ENCODE data around the gene RNF4. TPM values are rescaled to one million over a fixed set of nuclear protein-coding genes. Genes with fewer than 3 reads are reported as not detected.

The RNF4 gene
- polyA plus RNA-seq, 3 donors: 63.6 to 71.0 (median 68.6) TPM

DNA sequence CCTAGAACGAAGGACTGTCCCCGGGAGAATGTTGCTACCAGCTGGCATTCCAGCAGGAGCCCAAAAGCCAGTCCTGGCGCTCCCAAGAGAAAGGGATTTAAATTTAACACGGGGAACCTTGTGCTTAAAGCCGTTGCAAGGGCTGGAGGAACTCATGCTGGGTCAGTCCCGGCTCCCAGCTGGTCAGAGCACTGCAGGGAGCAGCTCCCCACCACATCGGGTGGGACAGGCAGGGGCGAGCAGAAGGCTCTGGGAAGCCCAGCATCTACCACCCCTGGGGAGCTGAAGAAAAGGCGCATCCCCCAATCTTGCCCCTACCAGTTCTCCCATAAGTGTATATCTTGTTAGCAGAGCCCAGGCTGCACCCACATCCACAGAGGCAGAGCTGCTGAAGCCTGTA is 34.5 kb upstream of the RNF4 start:
- no peak for DNase-seq (ENCODE audit: extremely low read depth in 1 of 11, low read depth in 9 of 11, low spot score in 4 of 11)

- DNase-seq (ENCODE audit: extremely low read depth in 1 of 11, low read depth in 9 of 11, low spot score in 4 of 11): no peak
Observed at GRCh38 chr4:2436301-2436700, 32.6 kb upstream of the RNF4 start.

GRCh38 chr4:2436761-2437474 is 32.0 kb upstream of the RNF4 start:
- no peak for DNase-seq (ENCODE audit: extremely low read depth in 1 of 11, low read depth in 9 of 11, low spot score in 4 of 11)

GRCh38 chr4:2437475-2438215 is 31.3 kb upstream of the RNF4 start:
- DNase-seq (ENCODE audit: extremely low read depth in 1 of 11, low read depth in 9 of 11, low spot score in 4 of 11): no peak

DNA sequence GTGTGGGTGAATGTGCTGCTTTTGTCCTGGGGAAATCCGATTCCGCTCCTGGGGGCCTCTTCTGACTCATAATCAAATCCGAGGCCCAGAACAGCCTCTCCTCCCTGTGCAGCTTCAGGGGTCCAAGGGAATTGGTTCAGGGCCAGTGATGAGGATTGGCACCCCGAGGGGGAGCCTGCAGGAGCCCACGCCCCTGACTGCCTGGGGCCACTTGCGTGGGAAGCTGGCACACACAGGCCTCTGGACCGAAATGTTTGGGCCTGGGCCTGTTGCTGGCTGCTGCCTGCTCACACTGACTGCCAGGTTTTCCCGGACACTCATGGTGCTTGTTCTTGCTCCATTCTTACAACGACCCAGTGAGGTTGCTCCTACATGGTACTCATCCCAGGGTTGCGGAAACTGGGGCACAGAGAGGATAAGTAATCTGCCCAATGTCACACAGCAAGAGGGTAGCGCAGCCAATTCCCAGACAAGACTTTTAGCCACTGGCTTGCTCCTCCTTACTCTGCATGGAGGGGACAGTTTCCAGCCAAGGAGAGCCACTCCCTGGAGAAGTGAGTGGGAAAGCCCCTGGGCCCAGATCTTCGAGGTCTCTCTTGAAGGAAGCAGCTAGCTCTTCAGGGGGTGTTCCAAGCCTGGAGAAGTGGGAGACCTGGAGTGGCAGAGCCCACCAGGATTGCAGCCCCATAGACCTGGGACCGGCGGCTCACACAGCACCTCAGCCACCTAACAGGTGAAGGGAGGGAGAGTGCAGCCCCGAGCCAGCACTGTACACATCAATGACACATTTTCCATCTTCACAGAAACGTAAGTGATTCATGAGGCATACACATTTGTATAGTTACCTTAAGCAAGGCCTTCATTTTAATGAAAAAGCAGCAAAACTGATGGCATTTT is 29.8 kb upstream of the RNF4 start:
- DNase-seq (ENCODE audit: extremely low read depth in 1 of 11, low read depth in 9 of 11, low spot score in 4 of 11): no peak

DNA sequence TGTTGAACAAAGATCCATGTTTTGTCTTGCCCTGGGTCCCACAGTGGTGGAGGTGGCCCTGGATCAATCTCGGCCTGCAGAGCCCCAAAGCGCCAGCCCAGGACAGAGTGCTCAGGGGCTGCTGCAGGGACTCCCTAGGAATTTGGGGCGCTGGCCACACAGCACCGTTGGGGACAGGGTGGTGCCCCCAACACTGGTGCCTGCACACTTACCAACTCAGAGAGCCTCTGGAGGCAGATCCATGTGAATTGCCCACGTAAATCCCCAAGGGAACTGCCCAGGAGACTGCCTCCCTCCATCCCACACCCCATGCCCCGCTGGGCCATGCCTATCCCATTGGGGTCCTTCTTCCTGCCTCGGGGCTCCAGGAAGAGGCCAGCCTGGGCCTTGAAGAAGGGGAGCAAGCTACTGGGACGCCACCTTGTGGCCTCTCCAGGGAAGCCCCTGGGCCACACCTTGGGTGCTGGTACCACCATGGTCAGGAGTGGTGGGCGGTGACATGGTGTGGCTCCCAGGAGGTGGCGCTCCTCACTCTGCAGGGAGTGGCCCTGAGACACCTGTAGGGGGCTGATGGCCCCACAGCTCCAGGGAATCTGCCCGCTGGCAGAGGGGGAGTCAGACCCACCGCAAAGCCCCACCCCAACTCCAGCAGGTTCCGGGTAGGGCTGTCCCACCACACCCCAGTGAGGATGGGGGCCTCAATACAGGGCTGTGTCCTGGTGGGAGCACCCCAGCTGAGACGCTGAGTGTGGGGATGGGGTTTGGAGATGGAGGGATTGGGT is 27.3 kb upstream of the RNF4 start:
- peak in 1 of 11 donors; percentile 26 for DNase-seq (ENCODE audit: extremely low read depth in 1 of 11, low read depth in 9 of 11, low spot score in 4 of 11)

- DNase-seq (ENCODE audit: extremely low read depth in 1 of 11, low read depth in 9 of 11, low spot score in 4 of 11): no peak
Observed at GRCh38 chr4:2442175-2442993, 26.5 kb upstream of the RNF4 start.

DNA sequence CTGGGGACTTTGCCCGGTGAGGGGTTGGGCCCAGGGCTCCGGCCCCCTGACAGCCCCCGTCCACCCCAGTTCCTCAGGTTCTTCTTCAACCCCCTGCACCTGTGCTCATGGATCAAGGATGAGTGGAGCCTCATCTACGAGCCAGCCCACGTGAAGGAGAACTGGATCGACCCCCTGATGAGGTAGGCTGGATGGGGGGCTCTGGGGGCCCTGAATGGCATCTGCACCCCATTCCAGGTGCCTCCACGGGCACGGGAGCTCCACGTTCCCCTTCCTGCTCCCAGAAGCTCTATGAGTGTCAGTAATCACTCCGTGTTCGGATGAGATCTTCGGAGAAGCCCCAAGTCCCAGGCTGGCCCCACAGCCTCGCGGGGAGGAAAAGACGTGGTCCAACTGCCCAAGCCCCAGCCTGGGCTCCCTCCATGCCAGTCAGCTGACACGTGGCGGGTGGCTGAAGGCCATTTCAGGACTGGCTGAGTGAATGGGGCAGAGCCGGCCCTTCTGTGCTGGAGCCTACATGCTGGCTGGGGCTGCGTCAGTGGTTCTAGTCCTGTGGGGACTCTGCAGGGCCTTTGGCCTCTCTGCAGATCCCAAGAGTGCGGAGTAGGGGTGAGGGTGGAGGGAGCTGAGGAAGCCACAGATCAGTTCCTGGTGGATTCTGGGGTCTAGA is 25.7 kb upstream of the RNF4 start:
- DNase-seq (ENCODE audit: extremely low read depth in 1 of 11, low read depth in 9 of 11, low spot score in 4 of 11): no peak

- no peak for DNase-seq (ENCODE audit: extremely low read depth in 1 of 11, low read depth in 9 of 11, low spot score in 4 of 11)
Observed at GRCh38 chr4:2443956-2444740, 24.8 kb upstream of the RNF4 start.

GRCh38 chr4:2445130-2445529 is 23.8 kb upstream of the RNF4 start:
- DNase-seq (ENCODE audit: extremely low read depth in 1 of 11, low read depth in 9 of 11, low spot score in 4 of 11): no peak

DNA sequence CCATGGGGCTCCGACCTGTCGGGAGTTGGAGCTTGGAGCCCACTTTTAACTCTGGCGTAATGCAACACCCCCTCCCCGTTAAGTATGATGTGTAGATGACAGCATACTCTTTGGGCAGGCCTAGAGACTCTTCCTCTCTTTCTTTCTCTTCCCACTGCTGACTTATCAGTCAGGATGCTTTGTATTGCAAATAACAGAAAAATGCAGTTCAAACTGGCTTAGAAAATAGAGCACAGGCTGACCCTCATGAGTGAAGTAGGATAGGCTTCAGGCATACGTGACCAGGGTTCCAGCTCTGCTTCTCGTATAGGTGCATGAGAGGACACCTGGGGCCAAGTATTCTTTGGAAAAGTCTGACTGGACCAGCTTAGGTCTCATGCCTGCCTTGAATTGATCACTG is 23.3 kb upstream of the RNF4 start:
- DNase-seq (ENCODE audit: extremely low read depth in 1 of 11, low read depth in 9 of 11, low spot score in 4 of 11): no peak

DNA sequence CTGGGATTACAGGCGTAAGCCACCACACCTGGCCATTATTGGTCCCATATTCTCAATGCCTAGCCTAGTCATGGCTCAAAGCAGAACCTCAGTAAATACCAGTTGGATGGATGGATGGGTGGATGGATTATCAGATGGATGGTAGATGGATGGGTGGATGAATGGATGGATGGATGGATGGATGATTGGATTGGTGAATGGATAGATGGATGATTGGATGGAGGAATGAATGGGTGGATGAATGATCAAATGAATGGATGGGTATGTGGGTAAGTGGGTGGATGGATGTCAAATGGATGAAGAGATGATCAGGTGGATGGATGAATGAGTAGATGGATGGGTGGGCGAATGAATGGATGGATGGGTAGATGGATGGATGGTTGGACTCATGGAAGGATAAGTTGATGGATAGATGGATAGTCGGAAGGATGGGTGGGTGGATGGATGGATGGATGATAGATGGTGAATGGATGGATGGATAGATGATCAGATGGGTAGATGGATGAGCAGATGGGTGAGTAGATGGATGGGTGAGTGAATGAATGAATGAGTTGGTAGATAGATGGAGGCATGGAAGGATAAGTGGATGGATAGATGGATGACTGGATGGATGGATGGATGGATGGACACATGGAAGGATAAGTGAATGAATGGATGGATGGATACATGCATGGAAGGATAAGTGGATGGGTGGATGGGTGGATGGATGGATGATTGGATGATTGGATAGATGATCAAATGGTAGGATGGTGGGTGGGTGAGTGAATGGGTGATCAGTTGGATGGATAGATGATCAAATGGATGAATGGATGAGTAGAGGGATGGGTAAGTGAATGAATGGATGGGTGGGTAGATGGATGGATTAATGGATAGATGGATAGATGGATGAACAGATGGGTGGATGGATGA is 22.0 kb upstream of the RNF4 start:
- no peak for DNase-seq (ENCODE audit: extremely low read depth in 1 of 11, low read depth in 9 of 11, low spot score in 4 of 11)

GRCh38 chr4:2448589-2448988 is 20.3 kb upstream of the RNF4 start:
- DNase-seq (ENCODE audit: extremely low read depth in 1 of 11, low read depth in 9 of 11, low spot score in 4 of 11): no peak

DNA sequence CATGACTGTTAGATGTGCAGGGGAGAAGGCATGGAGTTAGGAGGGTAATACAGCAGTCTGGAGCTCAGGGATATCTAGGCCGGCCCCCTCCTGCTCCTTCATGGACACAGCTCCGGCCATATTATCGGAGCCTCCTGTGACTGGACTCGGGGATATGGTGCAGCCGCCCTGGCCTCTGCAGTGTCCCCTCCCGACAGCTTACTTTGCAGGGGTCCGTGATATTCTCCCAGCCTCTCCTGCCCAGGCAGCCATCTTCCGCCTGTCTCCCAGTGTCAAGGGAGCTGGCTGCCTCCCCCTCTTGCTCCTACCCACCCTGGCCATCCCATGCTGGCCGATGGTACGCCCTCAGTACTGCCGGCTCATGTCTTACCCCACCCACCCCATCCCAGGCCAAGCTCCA is 19.9 kb upstream of the RNF4 start:
- no peak for DNase-seq (ENCODE audit: extremely low read depth in 1 of 11, low read depth in 9 of 11, low spot score in 4 of 11)

- DNase-seq (ENCODE audit: extremely low read depth in 1 of 11, low read depth in 9 of 11, low spot score in 4 of 11): no peak
Observed at GRCh38 chr4:2449511-2450392, 19.2 kb upstream of the RNF4 start.

Measured in renal cortex interstitium (tissue), 11 donors.